ENCODE results near the gene LYST.
"Not testable (repeated sequence)": the region's sequence is repeated elsewhere in the genome, so short reads cannot be mapped to it uniquely, and the experiment has no call there.

LYST gene

DNA sequence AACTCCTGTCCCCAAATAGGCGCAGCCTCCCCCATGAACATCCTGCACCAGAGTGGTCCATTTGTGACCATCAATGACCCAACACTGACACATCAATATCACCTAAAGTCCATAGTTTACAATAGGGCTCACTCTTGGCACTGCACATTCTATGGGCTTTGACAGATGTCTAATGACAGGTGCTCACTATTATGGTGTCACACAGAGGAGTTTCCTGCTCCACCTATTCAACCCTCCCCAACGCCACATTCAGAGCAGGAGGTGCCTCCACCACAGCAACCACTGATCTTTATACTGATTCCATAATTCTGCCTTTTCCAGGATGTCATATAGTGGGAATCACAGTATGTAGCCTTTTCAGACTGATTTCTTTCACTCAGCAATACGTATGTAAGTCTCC lies 241.4 kb downstream of the LYST start:
- POLR2A ChIA-PET: no interaction called here
- no peak for DNase-seq (ENCODE audit: extremely low spot score)
- CTCF ChIA-PET: interaction anchor here (1.9 kb wide), 1 partner anchor 25 kb away, joined by 4 read pairs; no protein-coding TSS in a partner anchor
- TF ChIP-seq, protein P1, sequence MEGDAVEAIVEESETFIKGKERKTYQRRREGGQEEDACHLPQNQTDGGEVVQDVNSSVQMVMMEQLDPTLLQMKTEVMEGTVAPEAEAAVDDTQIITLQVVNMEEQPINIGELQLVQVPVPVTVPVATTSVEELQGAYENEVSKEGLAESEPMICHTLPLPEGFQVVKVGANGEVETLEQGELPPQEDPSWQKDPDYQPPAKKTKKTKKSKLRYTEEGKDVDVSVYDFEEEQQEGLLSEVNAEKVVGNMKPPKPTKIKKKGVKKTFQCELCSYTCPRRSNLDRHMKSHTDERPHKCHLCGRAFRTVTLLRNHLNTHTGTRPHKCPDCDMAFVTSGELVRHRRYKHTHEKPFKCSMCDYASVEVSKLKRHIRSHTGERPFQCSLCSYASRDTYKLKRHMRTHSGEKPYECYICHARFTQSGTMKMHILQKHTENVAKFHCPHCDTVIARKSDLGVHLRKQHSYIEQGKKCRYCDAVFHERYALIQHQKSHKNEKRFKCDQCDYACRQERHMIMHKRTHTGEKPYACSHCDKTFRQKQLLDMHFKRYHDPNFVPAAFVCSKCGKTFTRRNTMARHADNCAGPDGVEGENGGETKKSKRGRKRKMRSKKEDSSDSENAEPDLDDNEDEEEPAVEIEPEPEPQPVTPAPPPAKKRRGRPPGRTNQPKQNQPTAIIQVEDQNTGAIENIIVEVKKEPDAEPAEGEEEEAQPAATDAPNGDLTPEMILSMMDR (IDR thresholded peaks at IDR 0.05; ENCODE audit: control extremely low read depth, extremely low read depth, low read depth, missing control alignments): no peak

DNA sequence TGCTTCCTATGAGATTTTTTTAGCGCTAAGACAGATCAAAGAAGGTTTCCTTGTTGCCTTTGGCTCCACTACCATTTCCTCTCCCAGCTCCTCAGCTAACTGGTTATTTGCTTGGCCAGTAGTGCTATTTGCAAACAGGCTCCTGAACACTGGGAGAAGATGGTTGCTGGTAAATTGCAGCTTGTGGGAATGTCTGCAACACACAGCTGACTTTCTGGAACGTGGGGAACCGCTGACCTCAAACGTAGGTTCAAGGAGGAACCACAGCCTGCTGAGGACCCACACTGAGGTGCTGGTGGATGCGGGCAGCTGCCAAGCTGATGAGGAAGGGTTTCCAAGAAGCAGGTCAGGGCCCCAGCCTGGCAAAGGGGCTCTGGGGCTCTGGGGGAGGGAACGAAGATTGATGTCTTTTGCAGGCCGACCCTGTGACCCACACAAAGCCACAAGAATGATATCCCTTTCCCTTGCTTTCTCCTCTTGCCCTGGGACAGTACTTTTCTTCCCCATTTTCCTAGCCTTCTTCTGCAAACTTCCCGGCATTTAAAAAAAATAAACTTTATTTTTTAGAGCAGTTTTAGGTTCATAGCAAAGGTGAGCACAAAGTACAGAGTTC lies 241.9 kb downstream of the LYST start:
- TF ChIP-seq, protein P1 (IDR thresholded peaks at IDR 0.05; ENCODE audit: control extremely low read depth, extremely low read depth, low read depth, missing control alignments): no peak
- DNase-seq (ENCODE audit: extremely low spot score): no peak
- ChIA-PET POLR2A (no interaction called here), CTCF (interaction anchor here (1.9 kb wide), 1 partner anchor 24 kb away, joined by 4 read pairs; no protein-coding TSS in a partner anchor)

DNA sequence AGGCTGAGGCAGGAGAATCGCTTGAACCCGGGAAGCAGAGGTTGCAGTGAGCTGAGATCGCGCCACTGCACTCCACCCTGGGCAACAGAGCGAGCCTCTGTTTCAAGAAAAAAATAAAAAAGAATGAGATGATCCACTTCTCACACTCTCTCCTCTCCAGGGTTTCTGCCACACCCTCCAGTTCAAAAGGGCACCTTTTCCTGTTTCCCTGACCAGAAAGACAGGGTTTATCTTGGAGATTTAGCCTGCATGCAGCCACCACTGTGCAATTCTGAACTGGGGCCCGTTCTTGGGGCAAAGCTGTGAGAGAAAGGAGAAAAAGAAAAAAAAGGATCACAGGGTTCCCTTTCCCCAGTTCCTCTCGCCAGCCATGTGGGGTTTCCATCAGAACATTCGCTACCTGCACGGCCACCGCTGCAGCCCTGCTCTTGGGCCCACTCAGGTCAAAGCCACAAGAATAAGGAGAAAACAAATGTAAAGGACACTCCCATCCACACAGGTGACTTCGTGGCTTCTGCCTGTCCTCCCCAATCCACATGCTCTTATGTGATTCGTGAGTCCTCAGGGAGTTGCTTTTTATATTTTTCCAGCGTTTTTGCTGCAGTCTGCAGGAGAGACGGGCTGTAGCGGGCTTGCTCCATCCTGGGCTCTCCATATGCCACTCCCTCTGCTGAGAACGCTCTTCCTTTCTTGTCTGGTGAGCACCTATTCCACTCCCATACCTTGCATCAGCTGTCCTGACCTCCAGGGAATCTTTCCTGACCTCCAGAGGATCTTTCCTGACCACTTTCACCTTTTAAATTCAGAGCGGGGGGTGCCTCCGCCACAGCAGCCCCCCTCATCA lies 243.5 kb downstream of the LYST start:
- POLR2A ChIA-PET: no interaction called here
- TF ChIP-seq, protein P1 (IDR thresholded peaks at IDR 0.05; ENCODE audit: control extremely low read depth, extremely low read depth, low read depth, missing control alignments): no peak
- no peak for DNase-seq (ENCODE audit: extremely low spot score)
- CTCF ChIA-PET: no interaction called here

DNA sequence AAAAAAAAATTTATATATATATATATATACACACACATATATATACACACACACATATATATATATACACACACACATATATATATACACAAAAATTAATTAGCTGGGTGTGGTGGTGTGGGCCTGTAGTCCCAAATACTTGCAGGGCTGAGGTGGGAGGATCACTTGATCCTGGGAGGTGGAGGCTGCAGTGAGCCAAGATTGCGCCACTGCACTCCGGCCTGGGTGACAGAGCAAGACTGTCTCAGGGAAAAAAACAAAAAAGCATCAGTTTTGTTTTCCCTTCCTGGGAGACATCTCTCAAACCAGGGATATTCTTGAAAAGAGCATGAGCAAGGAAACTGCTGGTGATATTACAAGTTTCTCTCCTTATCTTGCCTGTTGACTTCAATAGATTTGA lies 247.6 kb downstream of the LYST start:
- POLR2A ChIA-PET; CTCF ChIA-PET; DNase-seq (ENCODE audit: extremely low spot score): not testable (repeated sequence)

DNA sequence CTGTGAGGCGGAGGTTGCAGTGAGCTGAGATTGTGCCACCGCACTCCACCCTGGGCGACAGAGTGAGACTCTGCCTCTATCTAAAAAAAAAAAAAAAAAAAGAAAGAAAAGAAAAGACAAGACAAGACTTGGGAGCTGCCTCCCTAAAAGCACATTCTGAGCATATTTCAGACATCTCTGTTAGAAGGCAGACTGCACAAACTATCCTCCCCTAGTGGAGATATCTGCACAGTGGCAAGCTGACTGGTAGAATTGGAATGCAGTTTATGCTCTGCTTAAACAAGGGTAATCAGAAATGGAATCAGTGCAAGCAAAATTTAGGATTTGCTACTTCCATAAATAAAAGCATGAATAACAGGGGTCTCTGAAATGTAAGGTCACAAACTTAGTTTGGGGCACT lies 248.9 kb downstream of the LYST start:
- TF ChIP-seq, protein P1 (IDR thresholded peaks at IDR 0.05; ENCODE audit: control extremely low read depth, extremely low read depth, low read depth, missing control alignments): no peak
- ChIA-PET POLR2A (no interaction called here), CTCF (no interaction called here)
- no peak for DNase-seq (ENCODE audit: extremely low spot score)

DNA sequence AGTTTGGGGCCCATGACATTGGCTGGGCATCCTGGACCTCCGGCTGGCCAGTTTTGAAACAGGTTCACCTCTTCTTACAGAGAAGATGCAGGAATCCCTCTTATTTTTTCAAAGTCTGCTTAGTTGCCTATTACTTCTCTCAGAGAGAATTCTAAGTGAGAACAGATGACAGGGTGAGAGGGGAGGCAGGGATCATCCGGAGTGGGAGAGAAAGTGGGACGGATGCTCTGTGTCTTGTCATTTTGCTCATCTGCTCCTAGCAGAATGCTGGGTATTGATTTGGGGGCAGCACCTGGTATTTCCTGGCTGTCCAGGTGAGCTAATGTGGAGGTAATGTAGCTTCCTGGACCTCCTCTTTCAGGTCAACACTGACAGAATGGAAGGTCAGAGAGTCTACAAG lies 249.6 kb downstream of the LYST start:
- TF ChIP-seq, protein P1 (IDR thresholded peaks at IDR 0.05; ENCODE audit: control extremely low read depth, extremely low read depth, low read depth, missing control alignments): no peak
- DNase-seq (ENCODE audit: extremely low spot score): no peak
- ChIA-PET CTCF (no interaction called here), POLR2A (no interaction called here)

DNA sequence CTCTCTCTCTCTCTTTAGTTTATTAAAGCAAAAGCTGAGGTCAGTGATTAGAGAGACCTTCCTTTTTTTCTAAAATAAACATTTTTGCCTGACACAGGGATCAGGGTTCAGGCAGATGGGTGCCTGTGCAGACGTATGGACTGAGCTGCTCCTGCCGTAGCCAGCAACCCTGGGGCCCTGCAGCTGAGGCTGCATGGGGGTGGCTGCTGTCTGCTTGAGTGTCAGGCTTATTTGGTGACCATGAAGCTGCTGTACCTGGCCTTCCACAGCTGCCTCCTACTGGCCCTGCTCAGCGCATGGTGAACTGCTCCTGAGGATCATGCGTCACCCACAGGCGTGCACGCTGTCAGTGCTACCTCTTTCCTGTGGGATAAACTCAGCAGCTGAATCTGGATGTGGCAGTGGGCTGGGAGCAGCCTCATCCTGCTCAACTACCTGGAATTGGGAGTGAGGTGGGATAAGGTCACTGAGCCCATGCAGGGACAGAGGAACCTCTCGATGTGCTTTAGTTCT lies 252.2 kb downstream of the LYST start:
- TF ChIP-seq, protein P1 (IDR thresholded peaks at IDR 0.05; ENCODE audit: control extremely low read depth, extremely low read depth, low read depth, missing control alignments): no peak
- no peak for DNase-seq (ENCODE audit: extremely low spot score)
- ChIA-PET POLR2A (no interaction called here), CTCF (interaction anchor here (3.4 kb wide), 1 partner anchor 14 kb away, joined by 20 read pairs; no protein-coding TSS in a partner anchor)

All from GM10248 (cell line).